ENCODE results near the gene NDUFB5.

NDUFB5 gene

GRCh38 chr3:179676081-179676480, 71.5 kb downstream of the NDUFB5 start:
- DNase-seq (ENCODE audit: low read depth in 3 of 3) = no peak

All from stimulated activated CD4-positive, alpha-beta T cell treated with anti-CD3 and anti-CD28 coated beads, TNF-alpha, amount 100 ng/mL, for 48 hours (primary cell).